GM19023 (cell line): ENCODE data around the gene ROM1.
A peak's percentile ranks its signal among the peaks of the same experiment; 100 is the strongest.
"Not testable (repeated sequence)": the region's sequence is repeated elsewhere in the genome, so short reads cannot be mapped to it uniquely, and the experiment has no call there.

ENCODE experiments used
- ATAC-seq: cut with Tn5 transposase; IDR thresholded peaks from one replicate; pipeline ENCODE4 v1.9.1; 2021; ENCODE audit warnings: mild to moderate bottlenecking, moderate library complexity; ENCODE audit not compliant: unreplicated experiment

The ROM1 gene, protein sequence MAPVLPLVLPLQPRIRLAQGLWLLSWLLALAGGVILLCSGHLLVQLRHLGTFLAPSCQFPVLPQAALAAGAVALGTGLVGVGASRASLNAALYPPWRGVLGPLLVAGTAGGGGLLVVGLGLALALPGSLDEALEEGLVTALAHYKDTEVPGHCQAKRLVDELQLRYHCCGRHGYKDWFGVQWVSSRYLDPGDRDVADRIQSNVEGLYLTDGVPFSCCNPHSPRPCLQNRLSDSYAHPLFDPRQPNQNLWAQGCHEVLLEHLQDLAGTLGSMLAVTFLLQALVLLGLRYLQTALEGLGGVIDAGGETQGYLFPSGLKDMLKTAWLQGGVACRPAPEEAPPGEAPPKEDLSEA

DNA sequence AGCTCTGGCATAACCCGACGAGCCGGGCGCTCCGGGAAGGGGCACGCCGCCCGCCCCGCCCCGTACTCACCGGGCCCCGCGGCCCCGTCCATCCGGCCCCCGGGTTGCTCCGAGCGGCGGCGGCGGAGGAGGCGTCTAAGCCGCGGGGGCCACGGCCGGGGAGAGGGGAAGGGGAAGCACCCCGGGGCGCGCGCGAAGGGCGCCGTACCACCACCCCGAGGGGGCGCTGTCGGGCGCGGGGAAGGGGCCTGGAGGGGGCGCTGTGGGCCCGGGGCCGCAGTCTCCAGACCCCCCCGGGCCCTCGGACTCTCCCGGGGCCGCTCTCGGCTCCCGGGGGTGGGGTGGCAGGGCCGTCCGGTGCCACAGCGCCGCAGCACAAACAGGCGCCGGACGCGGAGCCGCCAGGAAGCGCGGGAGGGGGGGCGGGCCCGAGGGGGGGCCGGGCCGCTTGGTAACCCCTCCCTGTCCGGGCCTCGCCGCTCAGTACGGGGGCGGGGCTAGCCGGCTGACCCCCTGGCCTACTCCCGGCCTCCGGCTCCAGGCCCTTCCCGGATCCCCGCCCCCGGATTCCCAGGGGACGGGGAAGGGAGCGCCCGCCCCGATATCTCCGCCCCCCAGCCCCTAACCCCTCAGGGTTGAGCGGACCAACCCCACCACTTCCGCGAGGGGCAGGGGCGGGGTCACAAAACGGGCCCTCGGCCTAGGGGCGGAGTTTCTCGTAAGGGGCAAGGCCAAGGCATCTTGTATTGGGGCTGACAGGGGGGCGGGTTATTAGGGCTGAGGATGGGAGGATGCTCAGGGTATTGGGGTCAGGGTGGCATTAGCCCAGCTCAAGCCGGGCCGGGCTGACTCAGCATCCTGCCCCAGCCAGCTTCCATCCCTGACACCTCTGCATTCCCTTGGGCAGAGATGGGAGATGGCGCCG, at the start of gene ROM1, which contains the start of gene EML3:
ROM1 (plus strand) TSS at position 892 of the 925 bp plus-strand sequence; CDS start at position 917, 25 bp downstream.
EML3 (minus strand) TSS at position 410 of the 925 bp plus-strand sequence; CDS start at position 92, 318 bp downstream.
- peak; percentile 74 for ATAC-seq

DNA sequence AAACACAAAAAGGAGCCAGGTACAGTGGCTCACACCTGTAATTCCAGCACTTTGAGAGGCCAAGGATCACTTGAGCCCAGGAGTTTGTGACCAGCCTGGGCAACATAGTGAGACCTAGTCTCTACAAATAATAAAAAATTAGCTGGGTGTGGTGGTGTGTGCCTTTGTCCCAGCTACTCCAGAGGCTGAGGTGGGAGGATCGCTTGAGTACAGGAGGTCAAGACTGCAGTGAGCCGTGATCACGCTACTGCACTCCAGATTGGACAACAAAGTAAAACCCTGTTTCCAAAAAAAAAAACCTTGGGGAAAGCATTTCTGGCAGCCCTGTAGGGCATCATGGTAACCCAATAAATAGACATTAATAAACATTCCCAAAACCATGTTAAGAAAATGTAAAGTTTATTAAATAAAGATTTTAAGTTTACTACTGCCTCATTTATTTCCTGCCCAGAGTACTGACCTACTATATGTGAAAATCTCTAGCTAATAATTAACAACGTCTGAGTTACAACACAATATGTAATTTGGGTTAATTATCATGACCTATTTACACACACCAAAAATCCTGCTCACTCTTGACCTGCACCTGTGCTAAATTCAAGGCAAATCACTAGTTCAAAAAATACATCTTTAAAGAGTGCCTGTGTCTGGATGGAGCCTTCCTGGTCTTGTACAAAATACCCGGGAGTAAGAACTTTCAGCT, 47.8 kb upstream of the ROM1 start:
- no peak for ATAC-seq

DNA sequence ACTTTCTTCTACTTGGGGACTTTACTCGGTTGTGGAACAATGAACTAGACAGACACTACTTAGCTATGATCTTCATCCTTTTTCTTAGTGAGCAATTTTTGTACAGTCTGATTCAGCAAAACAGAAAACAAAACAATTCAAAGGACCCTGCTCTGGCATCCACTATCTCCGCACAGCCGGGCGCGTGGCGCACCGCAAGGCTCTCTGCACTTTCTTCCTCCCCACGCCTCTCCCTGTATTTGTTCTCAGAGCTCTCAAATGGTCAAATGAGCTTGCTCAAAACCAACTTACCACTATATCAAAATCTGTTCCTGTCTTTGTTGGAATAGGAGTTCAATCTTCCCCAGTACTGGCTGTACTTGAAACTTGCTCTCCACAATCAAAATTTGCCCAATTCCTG, 46.8 kb upstream of the ROM1 start:
- no peak for ATAC-seq

DNA sequence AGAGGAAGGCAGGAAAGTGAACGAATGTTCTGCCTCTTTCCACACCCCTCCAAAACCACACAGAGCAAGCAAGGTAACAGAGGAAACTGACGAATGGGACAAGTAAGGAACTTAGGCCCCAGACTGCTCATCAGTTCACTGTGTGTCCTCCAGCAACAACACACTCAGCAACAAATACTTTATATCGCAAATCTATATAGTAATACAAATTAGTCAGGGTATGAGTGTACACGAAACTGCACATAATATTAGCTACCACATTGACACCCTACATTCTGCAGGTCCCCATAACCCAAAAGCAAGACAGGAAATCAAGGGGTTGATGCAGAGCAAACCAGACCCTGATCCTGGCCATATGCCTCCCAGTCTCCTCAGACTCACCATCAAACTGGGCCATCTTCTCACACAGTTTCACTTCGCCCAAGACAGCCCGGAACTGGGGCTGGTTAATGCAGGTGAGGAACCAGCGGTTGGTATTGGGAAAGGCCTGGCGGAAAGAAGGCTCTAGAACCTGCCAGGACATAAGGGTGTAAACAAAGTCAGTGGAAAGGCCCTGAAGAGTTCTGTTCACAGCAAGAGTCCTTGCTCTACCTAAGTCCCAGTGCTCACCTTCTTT, 45.9 kb upstream of the ROM1 start:
- ATAC-seq = no peak

DNA sequence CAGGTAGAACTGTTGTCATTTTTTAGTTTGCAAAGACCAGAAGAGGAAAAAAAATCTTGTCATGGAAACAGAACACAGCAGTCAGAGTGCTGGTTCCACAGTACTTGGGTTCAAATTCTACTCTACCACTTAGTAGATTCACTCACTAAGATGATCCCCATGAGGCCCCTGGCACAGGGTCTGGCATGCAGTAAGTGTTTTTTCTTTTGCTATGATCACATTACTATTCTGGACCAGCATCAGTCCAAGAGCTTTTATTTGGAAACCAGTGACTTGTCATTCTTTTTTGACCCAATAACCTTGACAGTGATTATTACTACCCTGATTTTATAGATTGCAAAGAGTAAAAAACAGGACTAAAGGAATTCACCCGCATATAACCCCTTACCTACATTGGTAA, 43.4 kb upstream of the ROM1 start:
- ATAC-seq = no peak

DNA sequence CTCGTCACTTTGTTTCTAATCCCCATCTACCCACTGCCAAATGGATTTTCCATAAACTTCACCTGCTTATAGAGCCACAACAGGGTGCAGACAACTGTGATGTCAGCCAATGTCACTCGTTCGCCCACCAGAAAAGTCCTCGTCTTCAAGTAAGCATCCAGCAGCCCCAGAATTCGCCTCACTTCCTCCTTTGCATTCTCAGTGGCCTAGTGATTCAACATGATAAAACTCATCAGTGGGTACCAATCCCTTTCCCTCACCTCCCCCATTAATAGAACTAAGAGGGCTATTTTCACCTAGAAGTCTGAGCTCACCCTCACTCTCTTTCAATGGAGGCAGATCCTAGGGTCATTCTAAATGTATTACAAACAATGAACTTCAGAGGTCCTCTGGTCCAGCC, 42.2 kb upstream of the ROM1 start:
- not testable (repeated sequence) for ATAC-seq

DNA sequence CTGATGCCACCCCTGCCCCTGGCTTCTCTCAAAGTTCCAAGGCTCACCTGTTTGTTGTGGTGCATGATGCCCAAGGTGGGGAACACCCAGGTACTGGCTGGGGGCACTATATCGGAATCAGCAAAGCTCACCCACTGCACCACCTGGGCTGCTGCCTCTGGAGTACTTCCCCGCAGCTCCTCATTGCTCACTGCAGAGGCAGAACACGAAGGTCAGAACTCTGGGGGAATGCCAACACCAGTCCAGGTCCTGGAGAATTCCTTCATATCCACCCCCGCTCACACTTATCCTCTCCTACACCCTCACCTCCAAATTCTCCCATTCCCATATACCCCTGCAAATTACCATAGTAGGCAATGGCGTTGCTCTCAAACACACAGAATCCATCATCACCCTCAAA, 41.6 kb upstream of the ROM1 start:
- not testable (repeated sequence) for ATAC-seq

DNA sequence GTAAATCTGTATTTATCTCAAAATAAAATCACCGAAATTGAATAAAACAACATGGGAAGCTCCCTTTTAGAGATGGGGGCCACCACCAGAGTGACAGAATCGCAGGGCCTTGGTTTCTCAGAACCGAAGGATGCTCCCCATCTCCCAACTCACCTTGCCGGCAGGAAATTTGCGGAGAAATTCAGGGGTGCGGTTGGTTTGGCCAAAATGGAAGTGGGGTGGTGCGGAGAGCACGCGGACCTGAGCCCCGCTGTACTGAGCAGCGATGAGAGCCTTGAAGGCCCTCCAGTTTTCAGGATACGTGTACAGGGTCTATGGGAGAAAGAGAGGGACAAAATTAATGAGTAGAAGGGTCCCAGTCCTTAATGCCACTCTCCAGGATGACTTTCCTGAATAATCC, 40.6 kb upstream of the ROM1 start:
- no peak for ATAC-seq

DNA sequence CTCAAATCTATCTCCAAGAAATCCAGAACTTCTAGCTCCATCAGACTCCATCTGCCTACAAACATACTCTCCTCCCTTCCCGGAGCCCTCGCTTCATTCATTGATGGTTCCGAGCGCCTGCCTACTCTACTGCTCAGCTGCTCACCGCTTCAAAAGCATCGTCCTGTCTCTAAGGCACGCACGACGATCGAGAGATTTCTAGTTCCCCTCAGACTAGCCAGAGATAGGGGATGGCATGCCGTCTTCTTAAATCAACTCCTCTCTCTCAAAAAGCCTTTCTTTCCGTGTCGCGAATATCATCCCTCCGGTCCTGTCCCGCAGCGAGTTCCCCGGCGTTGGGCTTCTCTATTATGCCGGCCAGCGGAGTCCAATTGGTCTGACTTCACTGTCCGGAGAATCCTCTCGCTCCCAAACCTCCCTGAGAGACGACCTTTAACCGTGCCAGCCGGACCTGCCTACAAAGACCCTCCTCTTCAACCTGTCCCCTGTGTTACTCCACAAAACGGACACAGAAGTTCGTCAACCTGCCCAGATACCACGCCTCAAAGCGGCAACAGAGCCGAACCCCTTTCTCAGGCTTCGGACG, 40.0 kb upstream of the ROM1 start:
- ATAC-seq = peak; percentile 1

DNA sequence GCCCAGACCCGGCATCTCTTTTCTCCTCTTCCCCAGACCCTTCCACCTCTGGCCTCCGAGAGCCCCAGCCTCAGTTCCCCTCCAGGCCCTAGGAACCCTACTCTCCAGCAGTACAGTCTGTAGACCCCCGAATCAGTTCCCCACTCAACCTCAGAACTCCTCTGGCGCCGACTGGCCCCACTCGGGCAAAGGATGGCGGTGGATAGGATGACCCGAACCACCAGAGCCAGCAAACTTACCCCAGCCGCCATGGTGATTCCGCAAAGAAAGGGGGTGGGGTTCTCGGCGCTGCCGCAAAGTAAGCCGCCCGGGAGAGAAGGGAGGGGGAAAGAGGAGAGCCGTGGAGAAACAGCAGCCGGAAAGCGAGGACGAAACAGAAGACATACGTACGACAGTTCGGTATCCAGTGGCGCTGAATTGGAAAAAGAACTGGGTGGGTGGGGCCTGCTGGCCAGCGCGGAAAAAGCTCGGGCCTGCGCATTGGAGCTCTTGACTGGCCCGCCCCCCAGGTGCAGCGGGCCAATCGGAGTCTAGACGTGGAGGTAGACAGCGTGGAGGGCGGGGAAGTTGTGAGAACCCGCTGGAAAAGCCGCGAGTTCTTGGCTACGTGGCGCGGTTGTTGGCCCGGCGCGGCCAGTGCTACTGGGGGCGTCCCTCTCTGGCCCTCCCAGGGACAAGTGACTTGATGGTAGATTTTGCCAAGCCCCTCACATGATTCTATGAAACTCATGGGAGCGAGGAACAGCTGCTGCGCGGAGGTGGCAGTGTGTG, 39.3 kb upstream of the ROM1 start, which contains the start of gene EEF1G:
EEF1G (minus strand) TSS at position 300 of the 771 bp plus-strand sequence; CDS start at position 251, 49 bp downstream.
- ATAC-seq = peak; percentile 90

DNA sequence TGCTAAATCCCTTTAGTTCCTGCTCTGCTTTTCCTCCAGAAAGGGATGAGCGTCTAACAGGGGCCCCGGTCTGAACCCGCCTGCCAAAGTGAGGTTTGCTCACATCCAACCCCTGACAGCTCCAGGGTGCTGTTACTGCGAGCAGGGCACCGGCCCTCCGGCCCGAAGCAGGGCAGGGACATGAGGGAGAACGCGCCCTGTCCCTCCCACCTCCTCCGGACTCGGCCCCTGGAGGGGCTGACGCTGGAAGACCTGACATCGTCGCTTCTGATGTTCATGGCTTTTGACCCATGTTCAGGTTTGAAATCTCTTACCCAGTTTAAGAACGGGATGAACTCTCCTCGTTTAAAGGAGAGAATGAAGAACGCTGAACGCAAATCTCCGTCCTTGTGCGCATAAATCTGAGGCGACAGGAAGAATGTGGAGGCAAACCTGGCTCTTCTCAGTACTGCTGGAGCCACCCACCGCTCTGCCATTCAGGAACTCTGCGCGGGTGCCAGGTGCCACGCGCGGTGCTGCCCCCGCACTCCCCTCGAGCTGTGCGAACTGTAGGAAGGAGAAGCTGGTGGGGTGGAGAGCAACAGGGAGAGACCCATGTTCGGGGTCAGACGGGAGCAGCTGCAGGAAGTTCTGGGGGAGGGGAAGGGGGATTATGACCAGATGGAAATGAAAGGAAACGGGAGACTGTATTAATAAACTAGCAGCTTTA, 38.5 kb upstream of the ROM1 start:
- peak; percentile 8 for ATAC-seq

DNA sequence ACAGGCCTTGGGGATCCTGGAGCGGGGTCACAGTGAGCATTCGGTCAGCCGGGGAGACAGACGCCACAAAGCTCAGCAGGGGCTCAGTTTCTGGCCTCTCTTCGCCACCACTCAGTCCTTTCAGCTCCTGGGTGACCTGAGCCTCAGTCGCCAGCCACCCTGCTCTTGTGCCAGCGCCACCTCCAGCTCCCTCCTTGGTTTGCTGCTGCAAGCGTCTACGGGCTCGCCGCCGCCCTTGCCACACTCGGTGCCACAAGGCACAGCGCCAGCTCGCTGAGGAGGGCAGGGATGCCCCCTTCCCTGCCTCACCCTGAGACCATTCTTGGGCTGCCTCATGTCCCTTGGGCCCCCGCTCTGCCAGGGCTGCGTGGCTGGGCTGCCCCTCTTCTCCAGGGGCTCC, 37.9 kb upstream of the ROM1 start:
- no peak for ATAC-seq

DNA sequence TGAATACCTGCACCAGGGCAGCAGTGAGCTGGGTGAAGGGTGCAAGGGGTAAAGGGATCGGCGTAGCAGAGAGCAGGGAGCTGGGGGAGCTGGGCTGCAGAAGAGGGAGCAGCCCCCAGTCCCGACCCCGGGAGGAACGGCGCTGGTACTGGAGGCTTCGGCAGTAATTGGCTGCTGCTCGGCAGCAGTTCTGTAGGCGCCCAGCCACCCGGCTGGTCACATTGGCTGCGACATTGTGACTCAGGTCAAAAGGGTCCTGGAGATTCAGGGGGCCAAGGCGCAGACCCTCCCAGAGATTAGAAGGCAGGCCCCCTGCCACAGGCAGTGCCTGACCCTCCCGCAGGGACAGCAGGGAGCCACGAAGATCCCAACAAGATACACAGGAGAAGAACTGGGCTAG, 37.2 kb upstream of the ROM1 start:
- ATAC-seq = no peak

DNA sequence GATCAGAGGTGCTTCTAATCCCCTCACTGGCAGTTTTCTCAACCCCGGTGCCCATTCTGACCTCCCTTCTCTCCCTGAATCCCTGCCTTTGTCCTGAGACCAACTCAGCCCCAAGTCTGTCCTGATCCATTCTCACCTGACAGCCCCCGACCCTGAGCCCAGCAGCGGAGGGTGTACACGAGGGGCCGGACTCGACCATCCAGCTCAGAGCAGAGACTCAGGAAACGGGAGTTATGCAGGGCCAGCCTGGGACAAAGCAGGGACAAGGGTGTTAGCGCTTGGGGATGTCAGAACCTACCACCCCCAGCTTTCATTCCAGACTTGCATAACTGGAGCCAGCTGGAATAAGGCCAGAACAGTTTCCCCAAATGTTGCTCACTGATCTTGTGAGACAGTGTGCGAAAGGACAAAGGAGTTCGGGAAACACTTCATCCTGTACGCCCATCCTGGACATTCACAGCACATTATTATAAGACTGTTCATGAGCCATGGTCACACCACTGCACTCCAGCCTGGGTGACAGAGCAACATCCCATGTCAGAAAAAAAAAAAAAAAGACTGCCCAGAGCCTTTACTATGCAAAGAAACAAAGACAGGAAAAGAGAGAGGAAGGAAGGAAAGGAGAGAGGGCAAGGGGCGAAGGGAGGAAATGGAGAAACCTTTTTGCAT, 35.9 kb upstream of the ROM1 start:
- ATAC-seq = no peak

DNA sequence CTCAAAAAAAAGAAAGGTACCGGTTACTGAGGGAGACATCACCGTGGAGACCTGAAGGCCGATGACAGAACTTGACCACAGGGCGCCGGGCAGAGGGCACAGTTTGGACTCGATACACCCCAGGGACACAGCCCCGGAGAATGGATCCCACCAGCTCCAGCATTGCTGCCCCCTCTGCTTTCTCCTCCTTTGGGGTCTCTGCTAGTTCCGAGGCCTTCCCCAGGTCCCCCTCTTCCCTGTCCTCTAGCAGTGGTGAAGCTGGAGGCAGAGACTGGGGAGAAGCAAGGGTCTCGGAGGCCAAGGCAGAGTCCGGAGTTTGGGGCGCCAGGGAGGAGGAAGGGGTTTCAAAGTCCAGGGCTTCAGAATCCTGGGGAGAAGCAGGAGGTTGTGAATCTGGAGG, 34.5 kb upstream of the ROM1 start:
- ATAC-seq = no peak

DNA sequence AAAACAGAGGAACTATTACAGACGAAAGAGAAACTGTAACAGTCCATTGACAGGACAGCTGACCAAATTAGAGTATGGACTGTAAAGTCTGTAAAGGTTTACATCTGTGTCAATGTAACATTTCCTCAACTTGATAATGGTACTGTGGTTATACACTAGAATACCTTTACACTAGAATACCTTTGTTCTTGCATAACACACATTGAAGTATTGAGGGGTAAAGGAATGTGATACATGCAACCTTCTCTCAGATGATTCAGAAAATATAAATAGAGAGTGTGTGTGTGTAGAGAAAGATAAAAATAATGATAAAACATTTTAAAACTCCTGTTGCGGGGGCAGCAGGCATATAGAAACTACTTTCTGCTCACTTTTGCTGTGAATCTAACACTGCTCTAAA, 33.8 kb upstream of the ROM1 start:
- no peak for ATAC-seq

DNA sequence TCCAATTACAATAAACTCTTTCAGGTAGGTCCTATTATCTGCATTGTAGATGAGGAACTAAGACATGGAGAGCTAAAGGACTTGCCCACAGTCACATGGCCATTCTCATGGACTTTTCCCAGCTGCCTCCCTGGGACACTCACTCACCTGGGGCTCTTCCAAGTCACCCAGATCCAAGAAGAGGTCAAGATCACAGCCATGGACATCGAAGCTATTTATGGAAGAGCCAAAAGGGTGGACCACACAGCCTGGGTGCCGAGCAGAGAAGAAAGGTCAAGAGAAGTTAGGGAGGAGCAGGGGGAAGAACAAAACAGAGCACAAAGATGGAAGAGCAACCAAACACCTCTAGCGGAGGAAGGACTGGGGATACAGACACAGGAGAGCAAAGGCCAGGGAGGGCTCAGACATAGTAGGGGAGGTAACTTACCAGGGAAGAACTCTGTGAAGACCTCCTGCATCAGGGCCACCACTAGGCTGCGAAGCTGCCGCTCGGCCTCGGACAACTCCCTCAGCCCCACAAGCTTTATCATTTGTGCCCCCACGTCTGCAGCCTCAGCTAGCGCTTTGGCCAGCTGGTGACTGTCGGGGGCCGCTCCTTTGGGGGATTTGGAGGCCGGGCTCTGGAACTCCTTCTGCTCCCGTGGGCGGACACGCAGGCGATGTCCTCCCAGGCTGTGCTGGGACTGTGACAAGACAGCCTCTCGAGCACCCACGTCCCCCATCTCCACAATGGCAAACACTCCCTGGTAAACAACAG, 31.9 kb upstream of the ROM1 start:
- no peak for ATAC-seq

DNA sequence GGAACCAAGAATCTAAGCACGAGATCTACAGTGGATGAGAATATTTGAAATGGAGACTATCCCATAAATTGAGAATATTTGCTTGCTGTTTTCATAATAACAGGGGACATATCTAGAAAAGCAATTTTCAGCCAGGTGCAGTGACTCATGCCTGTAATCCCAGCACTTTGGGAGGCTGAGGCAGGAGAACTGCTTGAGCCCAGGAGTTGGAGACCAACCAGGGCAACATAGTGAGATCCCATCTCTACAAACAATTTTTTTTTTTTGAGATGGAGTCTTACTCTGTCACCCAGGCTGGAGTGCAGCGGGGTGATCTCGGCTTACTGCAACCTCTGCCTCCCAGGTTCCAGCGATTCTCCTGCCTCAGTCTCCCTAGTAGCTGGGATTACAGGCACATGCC, 31.3 kb upstream of the ROM1 start:
- ATAC-seq = not testable (repeated sequence)
